H1 (cell line): Measurements from ENCODE around the gene ADARB2. TPM values are rescaled to one million over a fixed set of nuclear protein-coding genes. Genes with fewer than 3 reads are reported as not detected.

Experiments
- ATF2 ChIP-seq: IDR thresholded peaks from 2 replicates; pipeline ENCODE4 v1.6.1; 2012; ENCODE audit warnings: low read length, inconsistent platforms
- BCL11A ChIP-seq, 2 experiments: IDR thresholded peaks; one replicate each; pipeline ENCODE4 v1.6.1; 2011; ENCODE audit warnings: low read depth in 2 of 2, low read length in 2 of 2, mild to moderate bottlenecking in 2 of 2
- CHD1 ChIP-seq: IDR thresholded peaks from 2 replicates; pipeline ENCODE4 v1.6.1; 2012; ENCODE audit warnings: low read depth, low read length, improper control_type of control experiment
- CREB1 ChIP-seq: IDR thresholded peaks from 2 replicates; pipeline ENCODE4 v1.6.1; 2012; ENCODE audit warnings: inconsistent platforms
- E2F6 ChIP-seq: IDR thresholded peaks from 2 replicates; pipeline ENCODE4 v1.6.1; 2012; ENCODE audit warnings: inconsistent platforms
- EGR1 ChIP-seq: IDR thresholded peaks from 2 replicates; pipeline ENCODE4 v1.6.1; 2011; ENCODE audit warnings: low read depth, low read length, borderline replicate concordance
- EZH2 ChIP-seq: fragments of 200-600 bp; sonication (generic); IDR thresholded peaks from 2 replicates; pipeline ENCODE4 v1.7.1; 2012; ENCODE audit warnings: low read depth, mild to moderate bottlenecking, moderate library complexity, low read length, inconsistent platforms; ENCODE audit not compliant: severe bottlenecking
- HDAC6 ChIP-seq: IDR thresholded peaks from one replicate; pipeline ENCODE4 v1.7.1; 2012; ENCODE audit warnings: low read depth, mild to moderate bottlenecking, inconsistent platforms, low read length, moderate library complexity
- KDM4A ChIP-seq: IDR thresholded peaks from one replicate; pipeline ENCODE4 v1.7.1; 2012; ENCODE audit warnings: low read depth, mild to moderate bottlenecking, moderate library complexity, low read length, inconsistent platforms; ENCODE audit not compliant: severe bottlenecking
- MAX ChIP-seq: IDR thresholded peaks from 2 replicates; pipeline ENCODE4 v1.6.1; 2012; ENCODE audit warnings: inconsistent platforms
- NANOG ChIP-seq: IDR thresholded peaks from 2 replicates; pipeline ENCODE4 v1.6.1; 2011; ENCODE audit warnings: low read length, low read depth, mild to moderate bottlenecking, inconsistent platforms; ENCODE audit not compliant: insufficient read depth, poor library complexity, severe bottlenecking
- POLR2A ChIP-seq, 2 experiments: IDR thresholded peaks; 1 replicate in 1 of 2; 2 replicates in 1 of 2; pipeline ENCODE4 v1.6.1; 2011; ENCODE audit warnings: low read depth in 2 of 2, low read length in 2 of 2, mild to moderate bottlenecking in 2 of 2; ENCODE audit errors: control extremely low read depth in 1 of 2
- POLR2AphosphoS5 ChIP-seq: IDR thresholded peaks from 2 replicates; pipeline ENCODE4 v1.6.1; 2011; ENCODE audit warnings: low read depth, low read length
- POU5F1 ChIP-seq: IDR thresholded peaks from 2 replicates; pipeline ENCODE4 v1.6.1; 2011; ENCODE audit warnings: low read depth, mild to moderate bottlenecking, low read length, moderate library complexity
- RAD21 ChIP-seq, 2 experiments: IDR thresholded peaks in 1 of 2; conservative IDR thresholded peaks in 1 of 2; 2 replicates each; pipeline ENCODE4 v1.6.1; 2011; ENCODE audit warnings: low read depth in 2 of 2, low read length in 2 of 2, improper control_type of control experiment in 1 of 2, inconsistent platforms in 1 of 2, mild to moderate bottlenecking in 1 of 2, moderate library complexity in 1 of 2
- RFX5 ChIP-seq: IDR thresholded peaks from 2 replicates; pipeline ENCODE4 v1.6.1; 2011; ENCODE audit warnings: low read depth, low read length, improper control_type of control experiment, borderline replicate concordance
- RNF2 ChIP-seq: fragments of 200-900, 300-1000 bp; sonication (generic); IDR thresholded peaks from 2 replicates; pipeline ENCODE4 v1.7.1; 2016; ENCODE audit warnings: borderline replicate concordance, low read depth, mild to moderate bottlenecking, antibody characterized with exemption, low read length; ENCODE audit not compliant: poor library complexity, severe bottlenecking; ENCODE audit errors: missing control alignments
- SP4 ChIP-seq: IDR thresholded peaks from 2 replicates; pipeline ENCODE4 v1.6.1; 2012; ENCODE audit warnings: low read length, inconsistent platforms
- SRF ChIP-seq: IDR thresholded peaks from 2 replicates; pipeline ENCODE4 v1.6.1; 2011; ENCODE audit warnings: mild to moderate bottlenecking, low read depth, low read length, moderate library complexity
- TBP ChIP-seq: IDR thresholded peaks from 2 replicates; pipeline ENCODE4 v1.6.1; 2011; ENCODE audit warnings: low read depth, low read length, improper control_type of control experiment
- TEAD4 ChIP-seq: IDR thresholded peaks from 2 replicates; pipeline ENCODE4 v1.6.1; 2012; ENCODE audit warnings: low read depth, low read length, inconsistent platforms, mixed read lengths
- polyA plus RNA-seq, 7 experiments: library from polyadenylated mRNA; depleted of rRNA in 3 of 7; stranded (reverse) in 5 of 7; unstranded in 2 of 7; fragments of >200 nt in 5 of 7; fragments of 200-250 nt in 2 of 7; gene quantifications; 1 replicate in 5 of 7; 2 replicates in 1 of 7; 4 replicates in 1 of 7; pipeline versions ENCODE4 v1.2.1 to v1.2.3, GENCODE V29; 2011 to 2013; ENCODE audit warnings: missing spikeins in 2 of 7, mixed read lengths in 2 of 7
- total RNA-seq: library from RNA; stranded (reverse); fragmentation: NEBNext Ultra II Directional; extraction: Animal tissue kit (Norgen Biotek cat#: 25700); gene quantifications from 2 replicates; pipeline ENCODE4 v1.2.1, GENCODE V29; 2021

ADARB2 gene
- total and polyA plus RNA-seq, 2 of the 8 experiments (the other 6 are each of a cell fraction or from before 2014, with no cell fraction given), result 2.2 to 2.8 TPM

- TF ChIP-seq BCL11A (IDR thresholded peaks at IDR 0.05; ENCODE audit: low read depth in 2 of 2, low read length in 2 of 2), result no peak
- no peak for TF ChIP-seq TEAD4
- TF ChIP-seq SRF, result no peak
- peak; percentile 59 for TF ChIP-seq E2F6
- TF ChIP-seq CHD1, result no peak
- no peak for TF ChIP-seq POU5F1
- TF ChIP-seq CREB1, result no peak
- no peak for TF ChIP-seq POLR2AphosphoS5
- TF ChIP-seq KDM4A, result peak; percentile 33
- no peak for TF ChIP-seq TBP
- TF ChIP-seq RAD21 (IDR thresholded peaks at IDR 0.05 in 1 of 2, conservative IDR thresholded peaks at IDR 0.05 in 1 of 2; ENCODE audit: low read depth in 2 of 2, low read length in 2 of 2), result no peak
- no peak for TF ChIP-seq MAX
- TF ChIP-seq SP4, result no peak
- no peak for TF ChIP-seq NANOG
- no peak for TF ChIP-seq POLR2A (IDR thresholded peaks at IDR 0.05; ENCODE audit: control extremely low read depth in 1 of 2, low read depth in 2 of 2, low read length in 2 of 2)
- peak; percentile 64 for TF ChIP-seq EZH2
- TF ChIP-seq EGR1, result no peak
- TF ChIP-seq ATF2, result no peak
- no peak for TF ChIP-seq HDAC6
- peak; percentile 57 for TF ChIP-seq RNF2
- TF ChIP-seq RFX5, result no peak
These were observed 967 bp downstream of the ADARB2 start (continued) for GRCh38 chr10:1736144-1736971.
